Right forelimb (tissue), 1 donor: Measurements from ENCODE around the gene PDE7B.
A peak's percentile ranks its signal among the peaks of the same experiment; 100 is the strongest.

Experiments
- DNase-seq: peaks from one replicate; pipeline ENCODE4 v3.0.0-alpha.2; 2018

The PDE7B gene

DNA sequence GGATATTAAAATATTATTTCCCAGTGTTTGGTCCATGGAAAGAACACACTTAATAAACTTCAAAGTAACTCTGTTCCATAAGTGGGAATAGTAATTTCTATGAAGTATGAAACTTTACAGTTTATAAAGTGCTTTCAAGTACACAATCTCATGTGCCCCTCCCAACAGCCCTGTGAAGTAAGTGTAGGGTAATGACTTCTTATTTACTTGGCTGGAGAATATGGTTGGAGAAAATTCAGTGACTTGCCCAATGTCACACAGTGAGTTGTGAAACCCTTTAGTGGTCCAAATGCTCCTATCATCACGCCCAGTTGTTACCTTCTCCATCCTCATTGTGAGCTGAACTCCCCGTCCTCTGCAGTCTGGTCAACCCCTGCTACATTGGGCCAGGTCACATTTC, 141.2 kb downstream of the PDE7B start:
- no peak for DNase-seq

DNA sequence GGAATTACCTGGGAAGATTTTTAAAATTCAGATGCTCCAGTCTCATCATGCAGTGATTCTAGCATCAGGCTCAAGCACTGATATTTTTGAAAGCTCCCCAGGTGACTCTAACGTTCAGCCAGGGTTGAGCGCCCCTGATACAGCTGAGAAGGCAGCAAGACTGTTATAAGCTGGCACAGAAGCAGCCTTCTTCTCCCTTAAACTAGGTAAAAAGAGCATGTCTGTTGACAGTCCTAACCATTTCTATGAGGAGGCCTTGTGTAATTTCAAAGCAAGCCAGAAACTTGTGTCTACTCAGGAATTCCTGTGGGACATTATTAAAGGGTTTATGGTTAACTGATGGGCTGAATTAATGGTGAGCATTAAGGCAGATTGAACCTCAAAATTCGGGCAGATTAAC, 141.9 kb downstream of the PDE7B start:
- no peak for DNase-seq

DNA sequence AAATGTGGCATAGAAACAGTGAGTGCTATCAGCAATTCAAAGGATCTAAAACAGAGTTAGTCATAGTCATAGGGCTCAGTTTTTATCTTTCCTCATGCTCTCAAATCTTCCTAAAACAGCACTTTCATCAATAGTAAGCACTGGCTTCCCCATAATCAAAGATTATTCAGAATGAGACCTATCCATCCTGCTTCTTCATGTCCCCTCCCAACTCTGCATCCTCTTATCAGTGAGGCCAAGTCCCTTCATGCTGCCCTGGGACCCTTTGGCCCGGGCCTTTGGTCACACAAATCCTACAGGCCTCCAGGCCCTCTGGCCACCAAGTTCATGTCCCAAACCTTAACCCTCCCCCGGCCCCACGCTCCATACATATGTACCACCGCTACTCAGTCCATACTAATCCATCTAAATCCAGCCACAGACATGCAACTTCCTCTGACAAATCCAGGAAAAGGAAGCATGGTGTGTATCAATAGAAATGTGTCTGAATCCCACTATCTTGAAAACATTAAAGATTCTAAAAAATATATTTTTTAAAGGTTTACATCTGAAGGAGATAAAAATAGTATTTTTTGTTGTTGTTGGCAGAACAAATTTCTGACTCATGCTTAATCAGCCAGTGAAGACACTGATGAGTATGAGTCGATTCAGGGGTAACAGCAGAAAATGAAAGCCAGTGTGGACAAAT, 143.5 kb downstream of the PDE7B start:
- no peak for DNase-seq

DNA sequence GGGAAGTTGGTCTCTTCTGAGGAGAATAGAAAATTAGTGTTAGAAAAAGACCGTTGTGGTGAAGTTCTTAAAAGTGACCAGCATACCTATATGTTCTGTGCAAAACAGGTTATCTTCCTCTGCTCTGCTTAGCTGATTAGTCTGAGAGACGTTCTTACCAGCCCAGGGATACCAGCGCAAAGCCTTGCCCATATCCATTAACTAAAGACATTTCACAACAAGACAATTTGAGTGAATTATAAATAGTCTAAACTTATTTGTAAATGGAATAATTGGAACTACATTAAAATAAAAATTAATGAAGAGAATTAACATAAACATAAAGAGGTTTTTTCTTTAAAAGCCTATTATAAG, 144.0 kb downstream of the PDE7B start:
- DNase-seq = no peak

DNA sequence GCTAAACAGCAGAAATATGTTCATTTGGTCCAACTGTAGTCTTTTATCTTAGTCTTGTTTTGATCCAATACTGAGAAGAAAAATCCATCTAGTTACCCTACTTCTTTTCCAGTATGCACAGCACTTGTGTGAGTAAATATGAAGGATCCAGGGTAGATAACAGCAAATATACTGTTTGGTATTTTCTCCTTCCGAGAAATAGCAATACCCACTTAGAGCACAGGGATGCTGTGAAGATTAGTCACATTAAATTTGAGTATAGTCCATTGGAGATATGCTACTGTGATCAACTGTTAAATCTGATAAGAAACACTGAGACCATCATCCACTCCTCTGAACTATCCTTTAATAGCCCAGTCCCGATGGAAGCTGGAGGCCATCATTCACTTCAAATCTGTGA, 145.2 kb downstream of the PDE7B start:
- DNase-seq = no peak

DNA sequence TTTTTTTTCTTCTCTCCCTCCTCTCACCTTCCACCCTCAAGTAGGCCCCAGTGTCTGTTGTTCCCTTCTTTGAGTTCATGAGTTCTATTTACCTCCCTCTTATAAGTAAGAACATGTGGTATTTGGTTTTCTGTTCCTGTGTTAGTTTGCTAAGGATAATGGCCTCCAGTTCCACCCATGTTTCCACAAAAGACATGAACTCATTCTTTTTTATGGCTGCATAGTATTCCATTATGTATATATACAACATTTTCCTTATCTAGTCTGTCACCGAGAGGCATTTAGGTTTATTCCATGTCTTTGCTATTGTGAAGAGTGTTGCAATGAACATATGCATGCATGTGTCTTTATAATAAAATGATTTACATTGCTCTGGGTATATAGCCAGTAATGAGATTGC, 147.9 kb downstream of the PDE7B start:
- DNase-seq = no peak

DNA sequence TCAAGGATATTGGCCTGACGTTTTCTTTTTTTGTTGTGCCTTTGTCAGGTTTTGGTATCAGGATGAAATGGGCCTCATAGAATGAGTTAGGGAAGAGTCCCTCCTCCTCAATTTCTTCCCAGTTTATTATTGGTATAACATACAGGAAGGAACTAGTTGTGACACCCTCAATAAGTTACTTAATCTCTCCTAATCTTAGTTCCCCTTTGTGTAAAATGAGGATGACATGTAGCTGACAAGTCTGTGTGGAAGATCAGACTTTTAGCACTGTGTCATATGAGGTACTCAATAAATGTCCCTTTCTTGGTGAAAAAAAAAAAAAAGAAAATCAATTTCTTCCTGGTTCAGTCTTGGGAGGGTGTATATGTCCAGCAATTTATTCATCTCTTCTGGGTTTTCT, 155.8 kb downstream of the PDE7B start:
- DNase-seq = no peak

DNA sequence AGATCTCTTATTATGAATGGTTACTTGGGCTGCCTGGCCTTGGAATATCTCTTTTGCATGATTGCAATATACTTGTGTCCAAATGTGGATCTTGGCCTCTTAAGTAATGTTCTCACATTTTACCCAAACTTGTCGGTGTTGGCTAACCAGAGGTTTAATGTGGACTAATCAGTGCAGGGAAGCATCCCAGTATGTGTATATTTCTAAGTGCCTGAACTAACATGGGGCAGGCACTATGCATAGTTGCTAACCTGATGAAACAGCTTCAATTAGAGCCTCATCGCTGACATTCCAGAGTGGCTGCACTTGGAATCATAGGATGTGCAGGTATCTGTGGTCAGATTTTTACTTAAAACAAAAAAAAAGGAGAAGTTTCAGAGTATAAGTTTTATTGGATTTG, 160.0 kb downstream of the PDE7B start:
- DNase-seq = no peak

DNA sequence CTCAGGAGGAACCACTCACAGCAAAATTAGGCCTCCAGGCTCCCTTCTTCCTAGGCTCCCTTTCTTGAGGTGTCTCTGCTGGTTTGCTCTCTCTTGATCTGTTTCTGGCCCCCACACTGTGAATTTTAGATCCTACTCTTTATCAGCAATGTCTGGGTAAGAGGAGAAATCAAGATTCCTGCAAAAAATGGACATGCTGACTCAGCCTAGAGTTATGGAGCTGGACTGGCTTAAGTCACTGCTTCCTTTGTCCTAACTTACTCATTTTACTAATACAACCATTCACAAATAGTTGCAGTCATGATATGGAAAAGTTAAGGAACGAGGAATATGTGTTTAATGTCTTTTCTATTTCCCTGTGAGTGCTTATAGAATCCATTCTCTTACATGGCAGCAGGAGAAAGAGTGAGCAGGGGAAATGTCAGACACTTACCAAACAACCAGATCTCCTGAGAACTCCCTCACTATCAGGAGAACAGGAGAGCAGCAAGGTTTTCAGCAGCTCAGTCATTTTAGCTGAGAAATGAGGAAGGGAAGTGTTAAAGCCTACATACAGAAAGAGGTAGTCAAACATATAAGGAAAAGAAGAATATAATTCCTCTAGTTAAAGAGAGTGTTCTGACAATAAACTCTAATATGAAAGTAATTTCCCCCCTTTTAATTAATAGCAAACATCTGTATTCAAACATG, 160.8 kb downstream of the PDE7B start:
- DNase-seq = no peak

DNA sequence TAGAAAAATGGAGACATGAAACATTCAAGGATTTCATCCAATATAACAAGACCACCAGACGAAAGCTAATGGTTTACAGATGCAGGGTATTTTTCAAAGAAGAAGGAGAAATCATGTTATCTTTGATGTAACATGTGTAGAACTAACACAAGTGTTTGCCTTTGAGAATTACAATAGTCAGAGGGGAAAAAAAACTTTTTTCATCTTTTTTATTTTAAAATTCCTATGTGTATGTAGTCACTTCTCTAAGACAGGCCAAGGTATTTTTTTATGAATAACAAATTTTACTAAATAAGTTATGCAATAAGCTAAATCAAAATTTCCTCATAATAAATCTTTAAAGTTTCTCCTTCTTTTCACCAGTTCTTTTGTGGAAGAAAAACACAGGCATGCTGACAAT, 161.4 kb downstream of the PDE7B start:
- DNase-seq = no peak

DNA sequence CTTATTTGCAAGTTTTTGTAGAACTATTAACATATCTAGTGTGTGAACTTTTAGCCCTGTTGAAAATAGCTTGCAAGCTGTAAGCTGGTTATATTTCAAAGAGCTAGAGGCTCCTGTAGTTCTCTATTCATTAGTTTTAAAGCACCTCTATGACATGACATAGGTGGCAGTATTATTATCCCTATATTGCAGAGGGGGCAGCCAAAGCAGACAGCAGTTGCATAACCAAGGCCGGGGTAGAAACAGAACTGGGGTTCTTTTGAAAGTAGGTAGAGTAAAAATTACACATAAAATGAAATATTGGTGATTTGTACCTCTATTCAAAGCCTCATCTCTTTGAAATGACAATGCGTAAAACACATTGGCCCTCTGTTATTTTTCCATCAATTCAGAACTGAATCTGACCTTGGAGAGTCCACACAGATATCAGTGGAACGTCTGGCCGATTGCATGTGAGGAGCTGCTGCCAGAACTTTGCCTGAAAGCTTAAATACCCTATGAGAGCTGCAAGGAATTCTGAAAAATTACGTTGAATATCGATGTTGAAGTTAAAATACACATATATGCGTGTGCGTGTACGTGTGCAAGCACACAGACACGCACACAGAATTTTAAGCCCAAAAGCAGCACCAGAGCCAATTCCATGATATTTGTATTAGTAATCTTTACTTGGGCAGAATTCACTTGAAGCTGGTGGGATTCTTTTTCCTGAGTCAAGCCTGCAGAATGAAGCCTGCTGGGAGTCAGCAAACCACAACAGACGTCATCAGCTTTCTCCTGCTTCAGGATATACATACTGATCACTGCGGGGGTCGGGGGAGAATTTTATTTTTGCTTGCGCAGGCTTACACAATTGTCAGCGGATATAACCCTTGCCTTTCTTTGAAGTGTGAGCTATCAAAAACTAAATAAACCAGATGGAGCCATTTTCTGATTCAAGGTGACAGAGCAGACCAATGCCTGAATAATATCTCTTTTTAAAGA, 163.2 kb downstream of the PDE7B start:
- peak; percentile 52 for DNase-seq

DNA sequence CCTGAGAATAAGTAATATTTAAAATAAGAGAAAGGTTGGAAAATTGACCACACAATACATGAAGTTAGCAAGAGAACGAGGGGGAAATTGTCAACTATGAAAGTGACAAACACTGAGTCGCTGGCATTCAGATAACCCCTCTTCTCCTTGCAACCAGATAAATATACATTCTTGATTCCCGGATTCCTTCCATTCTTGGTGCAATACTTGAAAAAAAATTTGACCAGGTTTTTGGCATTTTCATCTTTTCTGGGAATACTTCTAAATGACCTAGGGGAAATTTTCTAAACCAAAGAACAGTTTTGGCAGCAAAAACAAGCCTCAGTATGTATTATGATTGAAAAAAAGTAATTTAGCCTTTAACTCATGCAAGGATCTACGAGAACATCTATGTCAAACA, 164.0 kb downstream of the PDE7B start:
- DNase-seq = no peak

DNA sequence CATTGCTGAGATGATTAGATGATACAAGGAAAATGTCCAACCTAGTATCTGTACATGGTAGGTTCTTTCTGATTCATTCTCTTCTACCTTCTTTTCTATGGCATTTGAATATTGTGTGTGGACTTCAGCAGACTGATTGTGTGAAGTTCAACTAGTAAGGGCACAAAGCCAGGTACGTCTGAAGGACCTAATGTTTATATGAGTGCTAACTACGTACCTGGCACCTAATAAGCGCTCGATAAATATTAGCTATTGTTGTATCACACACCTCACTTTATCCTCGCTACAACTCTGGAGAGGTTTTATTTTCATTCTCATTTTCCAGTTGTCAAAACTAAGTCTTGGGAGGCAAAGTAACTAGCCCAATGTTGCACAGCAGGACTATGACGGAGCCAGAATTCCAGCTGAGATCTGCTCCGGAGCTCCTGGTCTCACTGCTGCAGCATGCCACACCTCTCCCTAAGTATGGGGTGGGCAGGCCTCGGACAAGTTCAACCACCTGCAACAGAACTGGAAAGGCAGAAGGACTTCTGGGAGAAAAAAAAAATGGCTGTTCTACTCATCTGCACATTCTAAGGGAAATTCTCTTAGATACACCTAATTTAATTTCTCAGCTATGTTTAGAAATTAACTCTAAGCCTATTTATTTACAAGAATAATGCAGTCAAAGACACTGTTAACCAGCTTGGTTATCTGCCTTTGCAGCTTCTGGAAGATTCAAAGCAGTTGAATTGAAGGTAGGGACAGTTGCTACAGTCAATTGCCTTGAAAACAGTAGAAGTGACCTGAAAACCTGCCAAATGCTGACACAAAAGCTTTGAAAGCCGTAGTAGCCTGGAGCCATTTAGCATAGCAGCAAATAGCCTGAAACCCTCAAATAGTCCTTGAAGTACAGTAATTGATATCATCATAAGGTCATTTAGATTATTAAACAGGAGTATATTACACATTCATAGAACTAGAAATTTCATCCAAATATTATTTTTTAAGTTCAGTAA, 165.0 kb downstream of the PDE7B start:
- no peak for DNase-seq

DNA sequence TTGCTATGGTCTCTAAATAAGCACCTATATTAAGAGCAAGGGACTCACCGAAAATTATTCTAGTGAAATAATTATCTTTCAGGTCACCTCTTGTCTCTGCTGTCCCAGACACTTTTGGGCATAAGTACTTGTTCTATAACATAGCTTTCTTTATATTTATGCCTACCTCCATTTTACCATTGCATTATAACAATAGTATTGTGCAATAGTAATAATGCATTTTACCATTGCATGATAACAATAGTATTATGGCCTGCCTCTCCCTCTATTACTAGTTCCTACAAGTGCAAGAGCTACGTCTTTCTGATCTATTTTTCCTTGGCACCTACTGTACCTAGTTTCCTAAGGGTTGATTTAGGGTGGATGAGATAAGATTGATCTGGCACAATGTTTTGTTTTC, 169.2 kb downstream of the PDE7B start:
- DNase-seq = no peak

DNA sequence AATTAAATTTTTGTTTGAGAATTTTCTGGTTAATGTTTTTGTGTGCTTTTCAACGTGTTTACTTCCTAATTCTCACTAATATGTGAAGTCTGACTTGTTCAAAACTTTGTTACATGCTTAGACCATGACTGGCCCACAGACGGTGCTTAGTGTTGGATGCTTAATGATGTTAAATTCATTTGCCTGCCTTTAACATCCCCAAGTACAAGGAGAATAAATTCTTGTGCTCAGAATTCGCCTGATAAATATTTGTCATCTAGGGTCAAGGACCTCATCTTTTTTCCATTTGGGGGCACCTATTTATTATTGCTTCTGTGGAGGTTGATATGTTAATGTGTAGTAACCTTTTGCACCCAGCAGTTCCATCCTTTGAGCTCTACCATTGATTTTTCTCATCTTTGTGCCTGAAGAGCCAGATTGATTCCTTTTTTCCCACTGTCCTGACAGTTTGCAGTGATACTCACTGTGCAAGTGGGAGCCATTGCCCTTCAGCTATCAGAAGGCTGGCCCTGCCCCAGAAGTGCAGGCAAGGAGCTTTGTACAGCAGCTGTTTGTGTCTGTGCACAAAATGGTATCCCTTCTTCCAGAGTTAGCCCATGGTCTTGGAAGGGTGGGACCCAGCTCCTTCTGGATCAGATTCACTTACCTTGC, 170.8 kb downstream of the PDE7B start:
- no peak for DNase-seq

DNA sequence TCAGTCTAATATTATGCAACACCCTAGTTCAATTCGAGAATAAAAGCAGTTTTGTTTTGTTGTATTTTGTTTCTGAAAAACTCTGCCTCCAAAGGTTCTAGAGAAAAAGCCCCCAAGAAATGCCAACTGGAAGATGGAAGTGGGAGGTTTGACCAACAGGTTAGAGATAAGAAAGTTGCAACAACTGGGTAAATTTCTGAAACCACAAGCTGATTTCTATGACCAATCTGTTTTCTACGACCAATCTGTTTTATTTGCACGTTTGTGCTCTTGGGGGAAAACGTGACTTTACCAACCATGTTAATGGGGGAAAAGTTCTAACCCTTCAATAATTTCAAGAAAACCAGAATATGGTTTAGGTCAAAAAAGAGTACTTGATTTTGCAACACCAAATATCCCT, 173.2 kb downstream of the PDE7B start:
- DNase-seq = no peak

DNA sequence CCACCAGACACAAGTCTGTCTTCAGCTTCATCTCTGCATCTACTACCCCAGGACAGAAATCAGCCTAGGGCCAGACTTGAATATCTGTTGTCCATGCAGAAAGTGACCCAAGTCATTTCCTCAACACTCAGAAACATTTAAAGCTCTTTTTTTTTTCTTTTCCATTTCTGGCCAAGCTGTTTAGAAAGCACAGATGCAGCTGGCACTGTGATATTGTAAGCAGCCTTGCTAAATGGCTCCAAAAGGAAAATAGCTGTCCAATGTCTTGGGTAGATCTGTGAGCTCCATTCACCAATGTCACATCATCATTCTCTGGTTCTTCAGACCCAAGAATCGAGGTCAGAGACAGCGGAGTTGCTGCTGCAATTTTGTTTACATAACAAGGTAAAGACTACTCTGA, 174.2 kb downstream of the PDE7B start:
- DNase-seq = no peak

DNA sequence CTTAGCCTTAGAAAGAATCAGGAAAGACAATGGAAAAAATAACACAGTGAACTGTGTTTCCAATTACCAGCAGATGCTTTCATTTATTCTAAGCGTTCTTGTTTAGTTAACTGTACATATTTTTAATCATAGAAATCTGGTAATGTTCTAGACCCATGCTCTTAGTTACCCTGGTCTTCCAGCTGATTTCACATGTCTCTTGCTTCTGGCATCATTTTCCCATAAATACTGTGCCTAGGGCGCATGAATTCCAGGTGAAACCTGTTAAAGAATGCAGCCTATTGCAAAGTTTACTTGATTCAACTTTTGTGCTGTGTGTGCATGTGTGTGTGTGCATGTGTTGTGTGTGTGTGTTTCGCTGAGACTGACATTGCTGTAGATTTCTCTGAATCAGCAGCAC, 178.6 kb downstream of the PDE7B start:
- DNase-seq = no peak

DNA sequence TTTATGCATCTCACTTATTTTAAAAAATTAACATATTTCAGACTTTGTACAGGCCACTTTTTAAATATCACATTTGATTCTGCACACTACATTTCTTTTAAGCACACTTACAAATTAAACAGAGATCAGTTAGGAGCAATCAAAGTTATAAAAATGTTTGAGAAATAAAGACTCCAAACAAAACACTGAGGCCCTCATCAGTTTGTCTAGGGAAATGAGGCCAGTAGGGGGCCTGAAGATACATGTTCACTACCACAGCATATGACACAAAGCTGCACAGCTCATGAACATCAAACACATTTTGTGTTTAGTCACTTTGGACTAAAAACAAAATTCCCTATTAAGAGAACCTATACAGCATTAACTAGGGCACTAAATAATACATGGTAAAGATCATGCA, 180.5 kb downstream of the PDE7B start:
- DNase-seq = no peak

DNA sequence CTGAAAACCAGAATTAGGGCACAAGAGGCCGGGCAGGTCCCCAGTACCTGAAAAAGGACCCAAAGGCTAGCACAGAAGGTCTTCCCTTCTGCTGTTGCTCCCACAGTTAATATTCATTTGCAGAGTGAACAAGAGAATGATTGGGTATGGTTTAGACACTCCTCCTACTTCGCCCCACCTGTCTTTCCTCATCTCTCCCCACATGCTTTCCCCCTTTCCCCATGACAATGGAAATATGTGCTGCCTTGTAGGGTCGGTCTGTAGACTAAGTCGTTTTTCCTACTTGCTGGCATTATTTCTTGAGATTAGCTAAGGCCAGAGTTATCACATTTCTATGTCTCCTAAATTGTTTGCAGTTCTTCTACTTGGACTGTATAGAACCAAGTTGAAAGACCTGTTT, 181.9 kb downstream of the PDE7B start:
- no peak for DNase-seq

DNA sequence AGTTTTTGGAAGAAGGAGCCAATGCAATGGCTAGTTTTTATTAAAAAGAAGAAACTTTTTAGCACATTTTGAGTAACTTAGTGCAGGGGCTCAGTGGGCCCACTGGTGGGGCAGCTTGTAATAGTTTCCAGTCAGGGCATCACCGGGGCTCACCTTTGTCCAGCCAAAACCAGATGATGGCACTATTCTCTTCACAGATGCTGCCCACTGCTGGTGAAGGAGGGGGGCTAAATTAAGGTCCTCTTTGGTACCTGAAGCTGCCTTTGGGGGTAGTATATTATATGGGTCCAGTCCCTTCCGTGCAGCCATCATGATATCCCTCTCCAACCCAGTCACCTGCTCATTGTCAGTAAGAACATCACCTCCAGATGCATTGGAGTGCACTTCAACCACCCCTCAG, 182.9 kb downstream of the PDE7B start:
- no peak for DNase-seq
